HG03064 (cell line): ENCODE results near the gene PCBP3.
"Not testable (repeated sequence)": the region's sequence is repeated elsewhere in the genome, so short reads cannot be mapped to it uniquely, and the experiment has no call there.

ENCODE experiments used
- ATAC-seq: cut with Tn5 transposase; IDR thresholded peaks from one replicate; pipeline ENCODE4 v1.9.1; 2021; ENCODE audit warnings: low read depth; ENCODE audit not compliant: unreplicated experiment

Gene PCBP3

DNA sequence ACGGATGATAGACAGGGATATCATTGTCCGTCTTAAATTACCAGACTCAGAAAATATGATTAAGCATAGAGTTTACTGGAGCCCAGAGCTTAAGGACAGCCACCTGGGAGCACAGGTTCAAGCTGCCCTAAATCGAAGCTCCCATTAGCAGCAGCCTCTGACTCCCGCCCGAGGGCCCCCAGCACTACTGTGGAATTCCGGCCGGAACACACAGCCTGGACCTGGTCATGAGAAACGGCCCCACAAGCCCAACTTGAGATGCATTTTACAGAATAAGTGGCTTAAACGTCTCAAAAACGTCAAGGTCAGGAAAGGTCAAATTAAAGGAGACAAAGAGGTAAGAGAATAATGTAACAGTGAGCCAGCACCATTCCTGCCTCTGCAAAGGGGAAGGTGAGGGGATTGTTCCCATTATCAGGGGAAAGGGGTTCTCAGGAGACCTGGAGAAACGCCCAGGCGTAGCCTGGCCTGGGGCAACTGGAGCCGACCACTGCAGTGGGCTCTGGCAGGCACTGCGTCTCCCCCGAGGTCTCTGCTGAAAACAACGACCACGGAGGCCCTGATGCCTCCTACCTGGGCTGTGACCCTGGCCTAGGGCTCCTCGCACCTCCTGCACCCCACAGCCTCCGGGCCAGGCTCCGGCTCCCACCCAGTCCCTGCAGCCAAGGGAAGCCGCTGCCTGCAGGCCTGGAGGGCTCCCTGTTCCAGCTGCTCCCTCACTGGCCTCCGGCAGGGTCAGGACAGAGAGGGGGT, 326.6 kb downstream of the PCBP3 start:
- ATAC-seq: no peak

DNA sequence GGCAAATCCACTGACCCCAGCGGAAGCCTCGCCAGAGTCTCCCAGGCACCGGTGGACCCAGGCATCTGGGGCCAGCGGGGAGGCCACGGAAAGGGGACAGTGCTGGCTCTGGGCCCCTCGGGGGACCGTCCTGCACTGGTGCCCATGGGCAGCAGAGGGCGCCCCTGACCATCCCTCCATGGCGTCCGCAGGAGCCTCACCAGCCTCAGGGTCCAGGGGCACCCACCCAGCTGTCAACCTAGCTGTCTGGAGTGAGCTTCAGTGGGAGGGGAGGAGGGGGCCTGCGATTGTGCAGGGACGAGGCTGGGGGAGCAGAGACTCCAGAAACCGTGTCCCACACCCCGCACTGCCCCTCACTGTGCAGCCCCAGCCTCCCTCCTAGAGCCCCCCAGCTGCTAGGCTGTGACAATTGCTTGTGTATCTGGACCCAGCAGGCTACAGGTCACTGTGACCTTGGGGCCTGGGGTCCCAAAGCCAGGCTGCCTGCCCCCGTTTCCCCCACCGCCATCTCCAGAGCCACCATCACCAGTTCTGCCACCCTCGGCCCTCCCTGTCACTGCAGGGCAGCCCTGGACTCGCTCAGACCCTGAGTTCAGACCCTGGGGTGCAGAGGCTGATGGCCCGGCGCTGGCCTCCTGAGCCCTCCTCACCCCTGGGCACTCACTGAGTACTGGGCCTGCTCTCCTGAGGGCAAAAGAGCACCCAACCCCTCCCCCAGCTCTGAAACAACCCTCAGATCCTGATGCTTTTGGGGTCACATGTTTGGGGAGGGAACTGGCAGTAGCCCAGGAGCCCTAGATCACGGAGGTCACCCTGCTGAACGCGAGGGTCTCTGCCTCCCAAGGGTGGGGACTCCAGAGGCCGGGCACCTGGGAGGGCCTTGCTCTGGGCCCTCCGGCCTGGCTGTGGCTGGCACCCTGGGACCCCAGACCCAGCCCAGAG, 327.4 kb downstream of the PCBP3 start:
- ATAC-seq: no peak

DNA sequence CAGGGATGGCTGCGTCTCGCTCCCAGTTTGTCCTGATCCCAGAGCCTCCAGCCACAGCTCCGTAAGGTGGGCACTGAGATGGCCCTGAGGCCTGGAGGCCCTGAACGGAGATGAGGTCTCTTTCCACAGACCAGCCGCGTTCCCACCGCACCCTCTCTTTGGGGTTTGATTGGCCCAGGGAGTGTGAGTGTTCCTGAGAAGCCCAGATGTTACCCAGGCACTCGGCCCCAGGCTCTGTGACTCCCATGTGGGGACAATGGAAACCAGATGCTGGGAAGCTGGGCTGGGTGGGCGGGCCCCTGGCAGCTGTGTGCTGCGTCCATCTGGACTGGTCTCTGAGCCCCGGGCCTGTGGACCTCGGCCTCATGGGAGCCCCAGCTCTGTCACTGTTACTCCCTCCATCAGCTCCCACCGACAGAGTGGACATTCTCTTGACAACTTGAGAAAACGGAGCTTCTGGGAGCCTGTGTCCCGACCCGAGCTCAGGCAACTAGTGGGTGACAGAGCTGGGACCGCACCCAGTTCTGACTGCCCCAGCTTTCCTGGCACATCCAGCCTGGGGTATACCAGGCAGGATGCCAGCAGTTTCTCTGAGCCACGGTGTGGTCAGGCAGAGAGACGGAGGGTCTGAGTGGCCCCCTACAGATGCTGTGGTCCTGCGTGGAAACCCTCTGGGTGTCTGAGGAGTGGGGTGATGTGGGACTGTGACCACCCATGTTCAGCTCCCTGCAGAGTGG, 328.3 kb downstream of the PCBP3 start:
- ATAC-seq: no peak

DNA sequence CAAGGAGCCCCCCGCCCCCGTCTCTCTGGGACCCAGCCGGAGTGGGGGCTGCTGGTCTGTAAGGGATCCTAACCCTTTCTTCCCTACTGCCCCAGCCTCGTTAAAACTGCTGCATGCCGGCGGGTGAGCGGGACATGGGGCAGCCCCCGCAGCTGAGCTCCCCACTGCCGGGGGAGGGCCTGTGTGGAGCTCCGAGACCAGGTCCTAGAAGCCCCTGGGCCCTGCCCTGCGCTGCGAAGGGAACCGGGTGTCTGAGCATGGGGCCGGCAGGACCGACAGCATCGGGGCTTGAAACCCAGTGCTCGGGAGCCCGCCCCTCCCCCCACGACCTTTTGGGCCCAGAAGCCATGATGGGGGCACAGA, 328.8 kb downstream of the PCBP3 start:
- no peak for ATAC-seq

DNA sequence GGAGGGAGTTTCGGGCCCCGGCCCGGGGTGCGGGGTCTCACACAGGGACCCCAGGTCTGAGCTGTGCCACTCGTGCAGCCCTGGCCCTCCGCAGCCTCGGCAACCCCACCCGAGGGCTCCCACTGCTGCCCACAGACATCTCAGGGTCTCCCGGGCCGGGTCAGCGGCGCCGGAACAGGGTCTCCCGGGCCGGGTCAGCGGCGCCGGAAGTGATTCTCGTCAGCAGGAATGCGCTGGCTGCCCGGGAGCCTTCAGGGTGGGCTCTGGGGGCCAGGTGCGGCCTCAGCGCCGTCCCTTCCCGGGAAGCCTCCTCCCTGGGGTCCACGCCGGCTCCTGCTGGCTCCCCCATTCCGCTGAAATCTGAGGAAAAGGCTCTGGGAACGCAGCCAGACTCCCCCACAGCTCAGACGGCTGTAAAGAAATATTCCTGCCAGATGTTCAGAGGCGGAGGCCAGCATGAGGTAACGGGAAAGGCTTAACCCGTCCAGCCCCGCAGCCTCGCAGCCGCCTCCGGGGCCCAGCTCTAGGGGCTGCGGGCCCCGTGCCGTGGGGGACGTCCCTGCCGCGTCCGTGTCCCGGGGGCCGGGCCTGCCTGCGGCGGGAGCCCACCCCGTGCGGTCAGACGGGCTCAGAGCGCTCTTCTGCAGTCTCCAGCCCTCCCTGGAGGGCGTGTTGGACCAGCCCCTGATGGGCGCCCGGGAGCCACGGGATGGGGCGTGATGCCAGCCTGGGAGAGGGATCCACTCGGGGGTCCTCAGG, 329.4 kb downstream of the PCBP3 start:
- no peak for ATAC-seq

DNA sequence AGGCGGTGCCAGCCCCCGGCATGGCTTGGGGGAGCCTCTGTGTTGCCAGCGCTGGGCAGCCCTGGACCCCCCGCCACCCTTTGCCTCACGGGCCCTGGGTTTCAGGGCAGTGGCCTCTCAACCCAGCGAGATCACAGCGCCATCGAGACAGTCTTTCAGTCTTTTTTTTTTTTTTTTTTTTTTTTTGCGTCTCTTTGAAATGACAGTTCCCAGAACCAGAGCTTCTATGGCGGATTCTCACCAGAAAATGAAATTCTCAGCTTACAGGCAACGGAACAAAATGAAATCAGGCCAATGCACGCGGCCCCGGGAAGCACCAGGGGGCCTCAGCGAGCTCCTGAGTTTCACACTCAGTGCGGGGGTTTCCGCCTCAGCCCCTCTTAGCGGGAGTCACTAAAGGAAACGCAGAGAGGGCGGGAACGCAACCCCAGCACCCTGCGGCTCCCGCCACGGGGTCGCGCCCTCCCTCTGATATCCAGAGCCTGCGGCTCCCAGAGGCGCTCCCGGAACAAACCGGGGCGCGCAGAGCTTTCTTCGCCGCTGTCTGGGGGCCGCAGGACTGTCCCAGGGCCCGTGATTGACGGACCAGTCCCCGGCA, 330.0 kb downstream of the PCBP3 start:
- no peak for ATAC-seq

DNA sequence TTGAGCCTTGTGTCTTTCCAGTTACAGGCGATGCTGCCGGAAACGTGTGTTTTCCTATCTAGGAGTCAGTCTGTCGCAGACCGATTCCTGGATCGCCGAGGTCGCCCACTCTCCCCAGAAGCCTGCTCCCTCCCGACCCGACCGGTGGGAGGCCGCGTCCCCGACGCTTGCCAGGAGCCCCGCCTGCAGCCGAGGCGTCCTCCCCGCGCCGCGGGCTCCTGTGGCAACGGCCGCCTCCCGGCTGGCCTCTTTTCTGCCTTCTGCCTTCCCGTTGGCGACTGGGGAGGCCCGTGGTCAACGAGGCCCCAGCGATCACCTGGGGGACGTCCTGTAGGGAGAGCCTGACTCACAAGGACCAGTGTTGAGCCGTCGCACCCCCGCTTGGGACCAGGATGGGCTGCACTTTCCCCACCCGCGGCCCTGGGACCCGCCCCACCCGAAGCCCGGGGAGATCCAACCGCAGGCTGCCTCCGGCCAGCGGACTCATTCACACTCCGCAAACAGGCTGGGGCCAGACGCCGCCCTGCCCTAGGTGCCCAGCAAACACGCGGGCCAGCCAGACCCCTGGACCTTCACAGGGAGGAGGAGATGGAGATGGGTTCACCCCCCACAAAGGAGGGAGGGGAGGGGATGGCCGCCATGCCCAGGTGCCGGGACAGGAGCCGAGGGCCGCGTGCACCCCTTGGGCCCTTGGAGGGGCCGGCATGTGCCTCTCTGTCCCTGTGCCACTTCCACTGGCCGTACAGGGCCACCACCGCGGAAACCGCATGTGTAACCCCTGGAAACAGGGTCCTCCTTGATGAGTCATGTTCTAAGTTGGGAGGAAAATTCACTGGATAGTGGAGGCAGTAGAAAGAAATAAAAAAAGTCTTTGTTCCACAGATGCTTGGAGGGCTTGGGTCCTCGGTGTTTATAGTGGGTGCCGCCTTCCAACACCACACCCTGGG, 330.8 kb downstream of the PCBP3 start:
- no peak for ATAC-seq

DNA sequence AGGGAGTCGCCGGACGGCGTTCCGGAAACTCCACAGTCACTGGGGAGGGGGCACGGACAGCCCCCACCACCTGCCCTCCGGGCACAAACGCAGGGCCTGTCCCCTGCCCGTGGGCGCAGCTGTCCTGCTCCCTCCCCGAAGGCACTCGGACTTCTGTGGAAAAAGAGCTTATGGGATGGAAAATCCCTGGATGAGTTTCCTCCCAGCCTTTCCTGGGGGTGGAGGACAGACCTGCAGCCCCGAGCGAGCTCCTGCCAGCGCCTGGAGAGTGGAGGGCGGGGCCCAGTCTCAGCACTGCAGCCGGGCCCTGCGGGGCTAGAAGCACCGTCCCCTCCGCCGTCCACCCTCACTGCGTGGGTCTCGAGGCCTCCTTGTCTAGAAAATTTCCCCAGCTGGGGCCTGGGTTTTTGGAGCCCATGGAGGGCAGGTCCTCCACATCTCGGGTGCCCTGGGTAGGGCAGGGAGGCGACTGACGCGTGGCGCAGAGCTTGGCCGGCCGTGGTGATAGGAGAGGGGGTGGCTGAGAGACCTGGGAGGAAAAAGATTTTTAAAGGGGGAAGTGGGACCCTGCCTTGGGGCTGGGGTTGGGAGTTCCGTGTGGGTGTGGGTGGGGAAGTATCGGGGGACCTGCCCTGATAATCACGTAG, 331.6 kb downstream of the PCBP3 start:
- no peak for ATAC-seq

DNA sequence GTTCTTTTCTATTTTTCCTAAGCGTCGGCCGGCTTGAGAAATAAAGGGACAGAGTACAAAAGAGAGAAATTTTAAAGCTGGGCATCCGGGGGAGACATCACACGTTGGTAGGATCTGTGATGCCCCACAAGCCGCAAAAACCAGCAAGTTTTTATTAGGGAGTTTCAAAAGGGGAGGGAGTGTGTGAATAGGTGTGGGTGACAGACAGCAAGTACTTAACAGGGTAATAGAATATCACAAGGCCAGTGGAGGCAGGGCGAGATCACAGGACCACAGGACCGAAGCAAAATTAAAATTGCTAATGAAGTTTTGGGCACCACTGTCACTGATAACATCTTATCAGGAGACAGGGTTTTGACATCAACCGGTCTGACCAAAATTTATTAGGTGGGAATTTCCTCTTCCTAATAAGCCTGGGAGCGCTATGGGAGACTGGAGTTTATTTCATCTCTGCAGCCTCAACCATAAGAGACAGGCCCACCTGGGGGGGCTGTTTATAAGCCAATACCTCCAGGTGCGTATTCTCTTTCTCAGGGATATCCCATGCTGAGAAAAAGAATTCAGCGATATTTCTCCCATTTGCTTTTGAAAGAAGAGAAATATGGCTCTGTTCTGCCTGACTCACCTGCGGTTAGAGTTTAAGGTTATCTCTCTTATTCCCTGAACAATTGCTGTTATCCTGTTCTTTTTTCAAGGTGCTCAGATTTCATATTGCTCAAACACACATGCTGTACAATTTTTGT, 332.3 kb downstream of the PCBP3 start:
- not testable (repeated sequence) for ATAC-seq

DNA sequence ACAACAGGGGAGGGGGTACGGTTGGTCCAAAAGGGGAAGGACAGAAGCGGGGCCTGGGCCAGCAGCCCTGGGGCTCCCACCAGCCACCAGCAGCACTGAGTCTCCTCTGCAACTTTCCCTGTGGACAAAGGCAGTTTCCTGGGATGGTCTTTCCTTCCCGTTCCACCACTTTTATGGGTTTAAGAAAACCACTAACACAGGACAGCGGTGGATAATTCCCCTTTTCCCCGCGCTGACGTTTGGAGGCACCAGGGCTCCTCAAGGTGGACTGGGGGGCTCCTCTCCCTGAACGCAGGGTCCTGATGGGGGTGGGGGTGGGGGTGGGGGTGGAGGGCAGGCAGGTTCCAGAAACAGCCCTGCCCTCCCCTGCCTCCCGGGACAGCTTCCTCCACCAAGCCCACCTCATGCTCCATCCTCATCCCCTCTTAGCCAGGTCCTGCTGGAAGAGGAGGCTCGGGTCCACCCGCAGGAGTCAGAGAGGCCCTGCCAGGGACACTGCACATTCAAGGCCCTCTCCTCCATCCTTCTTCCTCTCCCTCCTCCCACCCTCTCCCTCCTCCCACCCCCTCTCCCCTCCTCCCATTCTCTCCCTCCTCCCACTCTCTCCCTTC, 333.3 kb downstream of the PCBP3 start:
- ATAC-seq: no peak

DNA sequence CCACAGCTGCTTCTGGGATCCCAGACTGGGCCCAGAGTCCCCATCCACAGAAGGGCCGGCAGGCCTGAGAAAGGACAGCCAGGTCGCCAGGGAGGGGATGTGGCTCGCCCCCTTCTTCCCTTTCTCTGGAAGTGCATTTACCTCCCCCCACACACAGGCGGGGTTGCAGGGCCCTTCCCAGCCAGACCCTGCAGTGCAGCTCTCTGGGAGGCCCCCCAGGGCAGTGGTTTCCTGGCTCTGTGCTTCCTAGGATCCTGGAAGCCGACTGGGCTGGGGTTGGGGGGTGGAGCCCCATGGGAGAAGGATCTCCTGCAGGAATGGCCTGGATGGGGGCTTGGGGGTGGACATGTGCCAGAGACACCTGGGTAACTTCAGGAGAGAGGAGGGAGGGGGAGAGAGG, 333.9 kb downstream of the PCBP3 start:
- no peak for ATAC-seq

DNA sequence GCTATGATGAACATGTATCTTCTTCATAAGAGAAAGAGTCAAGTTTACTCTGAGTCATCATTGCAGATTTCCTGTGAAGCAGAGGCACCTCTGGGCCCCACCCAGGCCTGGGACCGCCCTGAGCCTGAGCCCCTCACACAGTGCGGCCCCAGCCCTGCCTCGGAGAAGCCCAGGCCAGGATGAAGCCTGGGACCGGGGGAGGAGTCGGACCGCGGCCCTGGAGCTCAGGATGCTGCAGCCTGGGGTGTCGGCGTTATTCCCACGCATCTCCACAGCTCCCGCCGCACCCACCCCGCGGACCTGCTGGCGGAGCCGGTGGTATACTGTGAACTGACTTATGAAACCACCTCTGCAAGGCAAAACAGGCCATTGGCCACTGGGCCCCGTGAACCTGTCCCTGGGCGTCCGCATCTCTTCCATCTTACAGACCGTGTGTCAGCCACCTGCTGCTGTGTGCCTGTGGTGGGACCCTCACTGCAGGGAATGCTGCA, 335.7 kb downstream of the PCBP3 start:
- no peak for ATAC-seq

DNA sequence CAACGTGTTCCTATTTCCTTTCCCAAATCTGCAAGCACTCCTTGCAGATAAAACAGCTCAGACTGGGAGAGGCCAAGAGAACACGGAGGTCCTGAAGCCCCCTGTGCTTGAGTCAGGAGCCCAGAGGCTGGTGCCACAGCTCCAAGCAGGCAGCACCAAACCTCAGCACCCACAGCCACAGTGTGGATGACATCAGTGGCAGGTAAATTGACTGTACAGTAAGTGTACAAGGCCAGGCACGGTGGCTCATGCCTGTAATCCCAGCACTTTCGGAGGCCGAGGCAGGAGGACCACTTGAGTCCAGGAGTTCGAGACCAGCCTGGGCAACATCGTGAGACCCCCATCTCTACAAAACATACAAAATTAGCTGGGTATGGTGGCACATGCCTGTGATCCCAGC, 336.1 kb downstream of the PCBP3 start:
- no peak for ATAC-seq

DNA sequence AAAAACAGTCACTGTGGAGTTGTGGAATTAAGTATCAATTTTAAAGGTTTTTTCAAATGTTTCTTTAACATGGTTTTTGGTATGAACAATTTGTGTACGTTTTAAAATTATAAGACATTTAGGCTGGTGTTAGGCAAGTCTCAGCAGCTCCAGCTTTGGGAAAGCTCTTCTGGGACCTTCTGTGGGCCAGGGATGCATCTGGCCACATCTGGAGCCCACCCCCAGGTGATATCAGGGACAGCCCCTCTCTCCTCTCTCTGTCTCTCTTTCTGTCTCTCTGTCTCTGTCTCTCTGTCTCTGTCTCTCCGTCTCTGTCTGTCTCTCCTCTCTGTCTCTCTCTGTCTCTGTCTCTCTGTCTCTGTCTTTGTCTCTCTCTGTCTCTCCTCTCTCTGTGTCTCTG, 336.7 kb downstream of the PCBP3 start:
- ATAC-seq: no peak

DNA sequence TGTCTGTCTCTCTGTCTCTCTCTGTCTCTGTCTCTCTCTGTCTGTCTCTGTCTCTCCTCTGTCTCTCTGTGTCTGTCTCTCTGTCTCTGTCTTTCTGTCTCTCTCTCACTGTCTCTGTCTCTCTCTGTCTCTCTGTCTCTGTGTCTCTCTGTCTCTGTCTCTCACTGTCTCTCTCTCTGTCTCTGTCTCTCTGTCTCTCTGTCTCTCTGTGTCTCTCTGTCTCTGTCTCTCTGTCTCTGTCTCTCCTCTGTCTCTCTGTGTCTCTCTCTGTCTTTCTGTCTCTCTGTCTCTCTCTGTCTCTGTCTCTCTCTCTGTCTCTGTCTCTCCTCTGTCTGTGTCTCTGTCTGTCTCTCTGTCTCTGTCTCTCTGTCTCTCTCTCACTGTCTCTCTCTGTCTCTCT, 337.2 kb downstream of the PCBP3 start:
- no peak for ATAC-seq

DNA sequence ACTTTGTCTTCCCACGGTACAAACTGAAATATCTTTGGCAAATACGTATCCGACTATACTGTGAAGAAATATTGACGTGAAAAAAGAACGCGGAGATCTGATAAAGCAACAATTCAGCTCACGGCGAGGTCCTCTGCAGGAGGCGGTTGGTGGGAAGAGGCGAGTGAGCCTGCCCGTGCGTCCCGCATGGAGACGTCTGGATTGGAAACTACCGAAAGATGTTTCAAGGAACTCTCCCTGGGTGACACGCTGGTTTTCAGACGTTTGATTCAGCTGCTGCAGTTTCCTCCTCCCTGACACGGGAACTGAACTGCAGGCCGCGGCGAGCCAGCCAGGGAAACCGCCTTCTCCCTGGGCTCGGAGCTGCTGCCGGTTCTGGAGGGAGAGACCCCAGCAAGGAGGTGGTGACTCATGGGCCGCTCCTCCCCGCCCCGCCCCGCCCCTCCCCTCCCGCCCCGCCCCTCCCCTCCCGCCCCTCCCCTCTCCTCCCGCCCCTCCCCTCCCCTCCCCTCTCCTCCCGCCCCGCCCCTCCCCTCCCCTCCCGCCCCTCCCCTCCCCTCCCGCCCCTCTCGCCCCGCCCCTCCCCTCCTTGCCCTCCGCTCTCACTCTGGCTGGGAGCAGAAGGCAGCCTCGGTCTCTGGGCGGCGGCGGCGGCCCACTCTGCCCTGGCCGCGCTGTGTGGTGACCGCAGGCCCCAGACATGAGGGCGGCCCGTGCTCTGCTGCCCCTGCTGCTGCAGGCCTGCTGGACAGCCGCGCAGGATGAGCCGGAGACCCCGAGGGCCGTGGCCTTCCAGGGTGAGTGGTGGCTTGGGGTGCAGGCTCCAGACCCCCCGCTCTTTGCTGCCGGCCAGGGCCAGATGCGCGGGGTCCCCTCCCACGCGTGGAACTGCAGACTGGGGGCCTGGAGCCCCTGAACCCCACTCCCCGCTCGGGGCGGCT, 337.9 kb downstream of the PCBP3 start, which contains the start of gene COL6A1:
COL6A1 (plus strand) TSS at position 620 of the 941 bp plus-strand sequence; CDS start at position 701, 81 bp downstream.
- ATAC-seq: no peak
